Pulmonary artery endothelial cell (primary cell): Measurements from ENCODE around the gene GNAQ. TPM values are rescaled to one million over a fixed set of nuclear protein-coding genes. Genes with fewer than 3 reads are reported as not detected.
"Not testable (repeated sequence)": the region's sequence is repeated elsewhere in the genome, so short reads cannot be mapped to it uniquely, and the experiment has no call there.

ENCODE experiments used
- DNase-seq: peaks from one replicate; pipeline ENCODE4 v3.0.0-alpha.2; 2011; ENCODE audit warnings: low read depth, low spot score
- total RNA-seq: library from RNA; depleted of rRNA; stranded (reverse); fragments of >200 nt; gene quantifications from 2 replicates; pipeline ENCODE4 v1.2.3, GENCODE V29; 2014

The GNAQ gene
- total RNA-seq, 1 donor from 2014 or later: 37.2 TPM

- DNase-seq: not testable (repeated sequence)
Observed at GRCh38 chr9:77702521-77703390, 328.9 kb downstream of the GNAQ start.

GRCh38 chr9:77697238-77697984 is 334.2 kb downstream of the GNAQ start:
- no peak for DNase-seq

GRCh38 chr9:77690723-77691122 is 340.9 kb downstream of the GNAQ start:
- not testable (repeated sequence) for DNase-seq

GRCh38 chr9:77690119-77690518 is 341.5 kb downstream of the GNAQ start:
- not testable (repeated sequence) for DNase-seq

GRCh38 chr9:77687737-77688136 is 343.9 kb downstream of the GNAQ start:
- DNase-seq: not testable (repeated sequence)

- no peak for DNase-seq
Observed at GRCh38 chr9:77680581-77680980, 351.0 kb downstream of the GNAQ start.

GRCh38 chr9:77679661-77680368 is 351.8 kb downstream of the GNAQ start:
- no peak for DNase-seq

- DNase-seq: no peak
Observed at GRCh38 chr9:77679088-77679487, 352.5 kb downstream of the GNAQ start.

GRCh38 chr9:77677957-77678535 is 353.6 kb downstream of the GNAQ start:
- no peak for DNase-seq

- DNase-seq: no peak
Observed at GRCh38 chr9:77677397-77677796, 354.2 kb downstream of the GNAQ start.

- DNase-seq: no peak
Observed at GRCh38 chr9:77673941-77674791, 357.4 kb downstream of the GNAQ start.

- no peak for DNase-seq
Observed at GRCh38 chr9:77672183-77672582, 359.4 kb downstream of the GNAQ start.

- no peak for DNase-seq
Observed at GRCh38 chr9:77667151-77667550, 364.5 kb downstream of the GNAQ start.

Other genes with a start within 250 kb of the GNAQ start
- 19.3 and 40.2 TPM in 2 replicates for gene CEP78, start 204.3 kb upstream of the GNAQ start, total RNA-seq